DND-41 (cell line): ENCODE measurements around the gene PARVB.

ENCODE experiments used
- CTCF ChIP-seq: IDR thresholded peaks from 2 replicates; pipeline ENCODE4 v1.5.1; 2012; ENCODE audit warnings: borderline replicate concordance, low read length, moderate library complexity, mild to moderate bottlenecking; ENCODE audit not compliant: poor library complexity, severe bottlenecking; ENCODE audit errors: extremely low read depth
- EZH2 ChIP-seq: IDR thresholded peaks from 3 replicates; pipeline ENCODE4 v1.6.1; 2012; ENCODE audit warnings: borderline replicate concordance, low read depth, mild to moderate bottlenecking, moderate library complexity, low read length, inconsistent platforms; ENCODE audit not compliant: severe bottlenecking

GRCh38 chr22:44219101-44219870 is 195.2 kb downstream of the PARVB start:
- TF ChIP-seq CTCF (no peak), EZH2 (no peak)
